GM21423 (cell line): ENCODE results near the gene ZNF592.
"Not testable (repeated sequence)": the region's sequence is repeated elsewhere in the genome, so short reads cannot be mapped to it uniquely, and the experiment has no call there.

ENCODE experiments used
- ATAC-seq: cut with Tn5 transposase; IDR thresholded peaks from one replicate; pipeline ENCODE4 v1.9.1; 2021; ENCODE audit warnings: mild to moderate bottlenecking, moderate library complexity; ENCODE audit not compliant: unreplicated experiment

ZNF592 gene

GRCh38 chr15:84845631-84846030 lies 97.2 kb downstream of the ZNF592 start:
- not testable (repeated sequence) for ATAC-seq

- ATAC-seq = no peak
Measured at GRCh38 chr15:84846269-84846668, 97.9 kb downstream of the ZNF592 start.

- no peak for ATAC-seq
Measured at GRCh38 chr15:84847382-84847781, 99.0 kb downstream of the ZNF592 start.

- no peak for ATAC-seq
Measured at GRCh38 chr15:84852212-84852611, 103.8 kb downstream of the ZNF592 start.

GRCh38 chr15:84855136-84855535 lies 106.7 kb downstream of the ZNF592 start:
- no peak for ATAC-seq

GRCh38 chr15:84855765-84856164 lies 107.4 kb downstream of the ZNF592 start:
- ATAC-seq = no peak
